CD14-positive monocyte (primary cell): Measurements from ENCODE around the gene S100Z. TPM values are rescaled to one million over a fixed set of nuclear protein-coding genes. Genes with fewer than 3 reads are reported as not detected.

Experiments used
- DNase-seq, 3 donors: peaks; one replicate each; pipeline ENCODE4 v3.0.0-alpha.2; 2011 to 2022
- H2AFZ ChIP-seq: 2 replicates; pipeline ENCODE4 v1.6.0; 2012; ENCODE audit warnings: mild to moderate bottlenecking, low read depth, low read length, inconsistent platforms; ENCODE audit not compliant: insufficient read depth, poor library complexity, severe bottlenecking
- H3K27ac ChIP-seq, 2 donors: 1 replicate in 1 of 2; 2 replicates in 1 of 2; pipeline ENCODE4 v1.5.1; 2012 to 2013; ENCODE audit warnings: low read length in 2 of 2, control low read depth in 1 of 2, inconsistent platforms in 1 of 2, low read depth in 1 of 2, mild to moderate bottlenecking in 1 of 2
- H3K27me3 ChIP-seq, 2 donors: one replicate each; pipeline versions ENCODE4 v1.6.0 to v1.6.1; 2011 to 2013; ENCODE audit warnings: low read length in 2 of 2; ENCODE audit not compliant: control insufficient read depth in 2 of 2, insufficient read depth in 2 of 2
- H3K36me3 ChIP-seq, 2 donors: replicated peaks in 1 of 2; 1 replicate in 1 of 2; 2 replicates in 1 of 2; pipeline versions ENCODE4 v1.5.1 to v1.6.1; 2012 to 2013; ENCODE audit warnings: low read length in 2 of 2, control low read depth in 1 of 2, inconsistent platforms in 1 of 2, mild to moderate bottlenecking in 1 of 2; ENCODE audit not compliant: insufficient read depth in 2 of 2, control insufficient read depth in 1 of 2
- H3K4me1 ChIP-seq, 2 donors: 1 replicate in 1 of 2; 2 replicates in 1 of 2; pipeline versions ENCODE4 v1.5.1 to v1.6.1; 2012 to 2013; ENCODE audit warnings: low read length in 2 of 2, control low read depth in 1 of 2, inconsistent platforms in 1 of 2, mild to moderate bottlenecking in 1 of 2, moderate library complexity in 1 of 2; ENCODE audit not compliant: insufficient read depth in 2 of 2, control insufficient read depth in 1 of 2
- H3K4me2 ChIP-seq: replicated peaks from 2 replicates; pipeline ENCODE3; 2012; ENCODE audit warnings: low read length, moderate library complexity, mild to moderate bottlenecking; ENCODE audit not compliant: poor library complexity, severe bottlenecking; ENCODE audit errors: extremely low read depth
- H3K4me3 ChIP-seq, 3 experiments: fragments of 200-600 bp in 1 of 3; sonication (generic) in 1 of 3; replicated peaks in 1 of 3; 1 replicate in 2 of 3; 2 replicates in 1 of 3; pipeline ENCODE4 v1.5.1; 2011 to 2013; ENCODE audit warnings: low read length in 3 of 3, mild to moderate bottlenecking in 3 of 3, control low read depth in 2 of 3, low read depth in 2 of 3, inconsistent platforms in 1 of 3, moderate library complexity in 1 of 3
- H3K79me2 ChIP-seq: 2 replicates; pipeline ENCODE4 v1.6.0; 2012; ENCODE audit warnings: mild to moderate bottlenecking, control low read depth, inconsistent platforms, low read length, moderate library complexity; ENCODE audit not compliant: insufficient read depth
- H3K9ac ChIP-seq: 2 replicates; pipeline ENCODE4 v1.6.0; 2017; ENCODE audit warnings: low read length, mild to moderate bottlenecking; ENCODE audit not compliant: insufficient read depth, poor library complexity, severe bottlenecking
- H3K9me3 ChIP-seq, 2 donors: replicated peaks in 1 of 2; 1 replicate in 1 of 2; 2 replicates in 1 of 2; pipeline versions ENCODE4 v1.5.1 to v1.6.1; 2012 to 2013; ENCODE audit warnings: low read length in 2 of 2, control low read depth in 1 of 2; ENCODE audit not compliant: control insufficient read depth in 1 of 2, insufficient read depth in 1 of 2
- H4K20me1 ChIP-seq: 2 replicates; pipeline ENCODE4 v1.6.0; 2012; ENCODE audit warnings: mild to moderate bottlenecking, low read length, control low read depth, moderate library complexity; ENCODE audit not compliant: insufficient read depth
- H3K27ac Mint-ChIP-seq, 7 donors: one replicate each; pipeline ENCODE4 v1.8.0; 2020; ENCODE audit warnings: mild to moderate bottlenecking in 7 of 7, mixed read lengths in 7 of 7, moderate library complexity in 6 of 7, inconsistent platforms in 2 of 7
- H3K27me3 Mint-ChIP-seq, 3 donors: one replicate each; pipeline ENCODE4 v1.8.0; 2021 to 2022; ENCODE audit warnings: low read depth in 3 of 3, mild to moderate bottlenecking in 3 of 3, mixed read lengths in 3 of 3, moderate library complexity in 3 of 3, inconsistent platforms in 1 of 3
- H3K36me3 Mint-ChIP-seq, 2 donors: one replicate each; pipeline ENCODE4 v1.8.0; 2020; ENCODE audit warnings: mixed read lengths in 2 of 2, inconsistent platforms in 1 of 2, mild to moderate bottlenecking in 1 of 2
- H3K4me1 Mint-ChIP-seq: one replicate; pipeline ENCODE4 v1.8.0; 2020; ENCODE audit warnings: mild to moderate bottlenecking, mixed read lengths
- H3K4me3 Mint-ChIP-seq, 2 donors: one replicate each; pipeline ENCODE4 v1.8.0; 2020; ENCODE audit warnings: mild to moderate bottlenecking in 2 of 2, mixed read lengths in 2 of 2, moderate library complexity in 1 of 2
- H3K9me3 Mint-ChIP-seq, 7 donors: one replicate each; pipeline ENCODE4 v1.8.0; 2020 to 2022; ENCODE audit warnings: mixed read lengths in 7 of 7, mild to moderate bottlenecking in 6 of 7, moderate library complexity in 6 of 7, inconsistent platforms in 2 of 7
- CTCF ChIP-seq: fragments of 200-600 bp; IDR thresholded peaks from one replicate; pipeline ENCODE4 v1.8.0; 2022; ENCODE audit warnings: antibody characterized with exemption, mild to moderate bottlenecking
- WGBS: methylation state at CpG from one replicate; pipeline ENCODE4 v1.1.5; 2013; ENCODE audit warnings: missing lambda C conversion rate; ENCODE audit not compliant: insufficient coverage; 5-methylcytosine and 5-hydroxymethylcytosine counted together
- intact Hi-C, 2 donors: fragments of 100-400 bp; cut with micrococcal nuclease; formaldehyde crosslinking; loops; one replicate each; pipeline versions ENCODE4 v1.15.0 to v1.15.1; 2023
- polyA plus RNA-seq, 3 donors: library from polyadenylated mRNA; depleted of rRNA in 1 of 3; unstranded in 2 of 3; stranded (reverse) in 1 of 3; fragments of 300-500 nt in 2 of 3; fragments of >200 nt in 1 of 3; fragmentation: Illumina TruSeq in 2 of 3; gene quantifications; 1 replicate in 2 of 3; 2 replicates in 1 of 3; pipeline ENCODE4 v1.2.3, GENCODE V29; 2012 to 2021

S100Z gene
- polyA plus RNA-seq, 3 donors = 13.4 to 39.3 (median 21.2) TPM

- Mint-ChIP-seq H3K27ac (no peak overlapping the region), H3K27me3 (peaks cover 0 to 3% (median 3%) of the 10 kb centered on the region in 3 donors), H3K4me3 (no peak overlapping the region), H3K4me1 (peaks cover 7% of the 10 kb centered on the region), H3K9me3 (peaks cover 0 to 5% (median 0%) of the 10 kb centered on the region in 7 donors), H3K36me3 (no peaks in the 10 kb centered on the region)
- no peak for TF ChIP-seq CTCF
- Histone ChIP-seq H3K4me3 (no peak overlapping the region), H3K27me3 (no peaks in the 10 kb centered on the region), H3K4me1 (peaks cover 0 to 1% of the 10 kb centered on the region in 2 donors), H3K36me3 (no peaks in the 10 kb centered on the region), H3K9ac (no peak overlapping the region), H3K79me2 (no peaks in the 10 kb centered on the region), H3K27ac (no peak overlapping the region), H4K20me1 (no peaks in the 10 kb centered on the region), H2AFZ (no peak overlapping the region), H3K4me2 (no peak overlapping the region), H3K9me3 (no peaks in the 10 kb centered on the region)
- WGBS = 100% methylated on average over 1 of the region's 4 CpGs
- intact Hi-C loops = no loop called here
- DNase-seq = no peak
These were observed 91.2 kb downstream of the S100Z start for GRCh38 chr5:76941000-76941399.

GRCh38 chr5:76941442-76941841 lies 91.6 kb downstream of the S100Z start:
- no peaks in the 10 kb centered on the region for H3K36me3 ChIP-seq
- WGBS = no CpG with 5 or more reads among the region's 3 CpGs
- peaks cover 0 to 3% of the 10 kb centered on the region in 2 donors for H3K4me1 ChIP-seq
- no peak overlapping the region for H3K27ac ChIP-seq
- no peaks in the 10 kb centered on the region for H3K9me3 ChIP-seq
- no peak overlapping the region for H3K4me2 ChIP-seq
- Mint-ChIP-seq H3K4me3 (no peak overlapping the region), H3K4me1 (peaks cover 11% of the 10 kb centered on the region), H3K9me3 (peaks cover 0 to 5% (median 0%) of the 10 kb centered on the region in 7 donors), H3K27me3 (peaks cover 0 to 3% (median 3%) of the 10 kb centered on the region in 3 donors), H3K27ac (no peak overlapping the region), H3K36me3 (no peaks in the 10 kb centered on the region)
- no peak overlapping the region for H2AFZ ChIP-seq
- no peak for TF ChIP-seq CTCF
- no peak overlapping the region for H3K4me3 ChIP-seq
- H4K20me1 ChIP-seq = no peaks in the 10 kb centered on the region
- no peak for DNase-seq
- H3K9ac ChIP-seq = no peak overlapping the region
- H3K79me2 ChIP-seq = no peaks in the 10 kb centered on the region
- H3K27me3 ChIP-seq = no peaks in the 10 kb centered on the region
- intact Hi-C loops = no loop called here
